GM12874 (cell line): ENCODE data around the gene RIMBP2.

Experiments
- TF ChIP-seq, protein P1 (sequence below): IDR thresholded peaks from 2 replicates; pipeline ENCODE4 v1.5.1; 2011; ENCODE audit warnings: low read depth, mild to moderate bottlenecking, control low read depth, low read length, moderate library complexity; ENCODE audit not compliant: insufficient read depth

Gene RIMBP2

DNA sequence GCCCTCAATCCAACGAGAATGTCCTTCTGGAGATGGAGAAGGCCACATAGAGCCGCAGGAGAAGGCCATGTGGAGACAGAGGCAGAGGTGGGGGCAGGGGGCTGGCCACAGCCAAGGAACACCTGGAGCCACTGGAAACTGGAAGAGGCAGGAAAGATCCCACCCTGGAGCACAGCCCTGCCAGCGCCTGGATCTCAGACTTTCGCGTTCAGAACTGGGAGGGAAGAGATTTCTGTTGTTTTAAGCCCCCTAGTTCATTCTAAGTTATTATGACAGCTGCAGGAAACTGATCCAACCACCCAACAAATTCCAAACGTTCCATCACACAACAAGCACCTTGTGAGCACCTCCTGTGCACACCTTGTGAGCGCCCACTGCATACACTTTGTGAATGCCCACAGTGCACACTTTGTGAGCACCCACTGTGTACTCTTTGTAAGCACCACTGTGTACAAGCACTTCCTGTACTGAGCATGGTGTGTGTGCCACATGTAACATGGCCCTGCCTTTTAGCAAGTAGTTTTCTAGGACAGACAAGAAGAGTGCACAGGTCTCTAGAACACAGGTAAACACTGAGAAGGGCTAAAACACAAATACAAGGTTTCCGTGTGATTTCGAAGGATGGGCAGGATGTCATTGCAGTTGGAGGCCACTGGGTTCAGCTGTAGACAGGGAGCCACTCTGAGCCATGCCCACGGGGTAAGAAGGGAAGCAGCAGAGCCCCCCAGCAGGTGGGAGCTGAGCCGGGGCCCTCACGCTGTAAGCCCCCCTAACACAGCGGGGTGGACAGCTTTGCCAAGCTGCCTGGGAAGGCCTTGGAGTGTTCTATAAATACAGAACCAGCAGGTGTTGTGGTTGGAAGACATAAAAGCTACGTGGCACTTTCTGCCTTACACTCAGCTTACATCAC is 15.4 kb downstream of the RIMBP2 start:
- TF ChIP-seq, protein P1, sequence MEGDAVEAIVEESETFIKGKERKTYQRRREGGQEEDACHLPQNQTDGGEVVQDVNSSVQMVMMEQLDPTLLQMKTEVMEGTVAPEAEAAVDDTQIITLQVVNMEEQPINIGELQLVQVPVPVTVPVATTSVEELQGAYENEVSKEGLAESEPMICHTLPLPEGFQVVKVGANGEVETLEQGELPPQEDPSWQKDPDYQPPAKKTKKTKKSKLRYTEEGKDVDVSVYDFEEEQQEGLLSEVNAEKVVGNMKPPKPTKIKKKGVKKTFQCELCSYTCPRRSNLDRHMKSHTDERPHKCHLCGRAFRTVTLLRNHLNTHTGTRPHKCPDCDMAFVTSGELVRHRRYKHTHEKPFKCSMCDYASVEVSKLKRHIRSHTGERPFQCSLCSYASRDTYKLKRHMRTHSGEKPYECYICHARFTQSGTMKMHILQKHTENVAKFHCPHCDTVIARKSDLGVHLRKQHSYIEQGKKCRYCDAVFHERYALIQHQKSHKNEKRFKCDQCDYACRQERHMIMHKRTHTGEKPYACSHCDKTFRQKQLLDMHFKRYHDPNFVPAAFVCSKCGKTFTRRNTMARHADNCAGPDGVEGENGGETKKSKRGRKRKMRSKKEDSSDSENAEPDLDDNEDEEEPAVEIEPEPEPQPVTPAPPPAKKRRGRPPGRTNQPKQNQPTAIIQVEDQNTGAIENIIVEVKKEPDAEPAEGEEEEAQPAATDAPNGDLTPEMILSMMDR, result no peak

DNA sequence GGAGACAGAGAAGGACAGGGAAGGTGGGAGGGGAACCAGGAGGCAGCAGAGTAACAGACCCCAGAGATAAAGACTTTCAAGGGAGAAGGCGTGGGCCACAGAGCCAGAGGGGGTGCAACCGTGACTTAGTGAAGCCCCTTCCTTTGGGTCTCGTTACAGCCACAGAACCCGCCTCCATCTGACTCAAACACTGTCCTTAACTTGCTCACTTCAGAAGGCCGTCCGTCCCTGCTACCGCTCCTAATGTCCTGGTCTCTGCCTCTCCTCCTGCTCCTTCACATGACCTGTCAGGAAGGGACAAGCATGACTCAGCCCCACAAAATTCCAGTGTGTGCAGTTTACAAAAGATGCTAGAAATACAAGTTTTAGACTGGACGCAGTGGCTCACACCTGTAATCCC is 18.0 kb downstream of the RIMBP2 start:
- TF ChIP-seq, protein P1, result no peak

DNA sequence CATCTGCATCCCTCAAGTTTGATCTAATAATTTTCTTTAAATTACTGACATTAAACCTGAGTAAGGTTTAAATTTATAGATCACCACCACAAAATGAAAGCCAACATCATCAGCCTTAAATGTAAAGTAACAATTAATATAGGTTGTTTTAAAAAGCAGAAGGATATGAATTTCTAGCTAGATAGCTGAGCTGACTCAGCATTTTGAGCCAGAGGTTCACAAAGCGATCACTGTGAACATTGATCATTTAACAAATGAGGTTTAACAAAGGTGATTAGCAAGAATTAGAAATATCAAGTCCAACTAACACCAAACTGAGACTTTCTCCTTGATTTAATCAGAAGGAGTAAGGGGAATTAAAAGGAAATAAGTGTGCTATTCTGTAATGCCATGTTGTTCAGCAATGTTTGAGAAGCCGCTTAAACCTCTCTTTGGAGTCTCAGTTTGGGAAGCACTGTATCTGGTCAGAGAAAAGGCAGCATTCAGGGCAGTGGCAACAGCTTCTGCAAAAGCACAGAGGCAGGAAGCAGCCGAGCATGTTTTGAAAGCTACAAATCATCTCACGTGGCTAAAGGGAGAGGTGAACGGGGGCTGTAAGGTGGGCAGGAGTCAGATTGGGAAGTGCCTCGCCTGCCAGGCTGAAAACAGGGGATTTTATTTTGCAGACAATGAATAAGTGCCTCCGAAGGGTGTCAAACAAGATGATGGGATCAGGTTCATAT is 19.6 kb downstream of the RIMBP2 start:
- TF ChIP-seq, protein P1, result no peak

DNA sequence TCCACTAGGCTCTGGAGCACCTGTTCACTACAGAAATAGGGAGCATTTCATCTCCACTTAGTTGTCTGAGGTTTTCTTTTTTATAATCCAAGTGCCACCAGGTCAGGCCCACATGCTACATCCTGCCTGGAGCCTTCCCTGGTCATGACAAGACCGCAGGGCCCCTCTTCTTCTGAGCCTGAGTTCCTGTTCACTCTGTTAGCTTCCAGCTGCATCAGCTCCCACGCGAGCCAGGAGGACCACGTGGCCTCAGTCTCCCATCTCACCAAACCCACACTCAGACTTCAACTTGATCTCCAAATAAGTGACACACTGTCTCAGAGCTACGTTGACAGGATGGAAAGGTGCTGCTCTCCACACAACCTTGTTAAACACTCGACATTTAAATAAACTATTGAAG is 21.0 kb downstream of the RIMBP2 start:
- TF ChIP-seq, protein P1, result no peak

DNA sequence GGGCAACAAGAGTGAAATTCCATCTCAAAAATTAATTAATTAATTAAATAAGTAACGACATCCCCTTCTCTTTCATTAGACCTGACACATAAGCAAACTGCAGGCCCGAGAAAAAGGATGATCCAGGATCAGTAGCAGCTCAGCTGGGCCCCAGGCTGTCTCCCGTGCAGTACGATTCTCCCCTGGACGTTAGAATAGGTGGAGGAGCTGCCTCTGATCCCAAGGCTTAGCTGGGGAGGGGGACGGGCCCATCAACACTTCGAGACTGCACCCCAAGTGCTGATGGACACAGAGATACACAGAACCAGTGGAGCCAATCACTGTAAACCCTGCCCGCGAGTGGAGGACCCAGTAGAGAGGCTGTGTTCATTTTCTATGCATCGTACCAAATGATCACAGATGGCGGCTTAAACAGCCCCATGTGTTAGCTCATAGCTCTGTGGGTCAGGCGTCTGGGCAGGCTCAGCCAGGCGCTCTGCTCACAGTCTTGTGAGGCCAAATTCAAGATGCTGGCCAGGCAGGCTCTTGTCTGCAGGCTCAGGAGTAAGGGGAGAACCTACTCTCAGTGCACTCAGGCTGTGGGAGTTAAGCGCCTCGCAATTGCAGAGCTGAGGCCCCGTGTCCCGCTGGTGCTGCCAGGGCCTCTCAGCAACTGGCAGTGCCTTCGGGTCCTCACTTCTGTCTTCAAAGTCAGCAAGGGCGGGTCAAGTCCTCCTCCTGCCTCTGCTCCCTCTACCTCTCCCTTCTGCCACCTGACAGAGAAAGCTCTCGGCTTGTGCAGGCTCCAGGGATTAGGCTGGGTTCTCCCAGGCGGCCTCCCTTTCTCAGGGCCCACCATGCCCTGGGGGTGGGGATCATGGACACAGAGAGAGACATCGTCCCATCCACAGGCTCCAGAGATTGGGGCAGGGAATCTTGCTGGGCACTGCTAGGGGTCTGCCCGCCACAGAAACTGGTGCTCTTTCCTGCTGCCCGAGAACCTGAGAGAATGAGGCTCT is 26.4 kb downstream of the RIMBP2 start:
- TF ChIP-seq, protein P1, result no peak

DNA sequence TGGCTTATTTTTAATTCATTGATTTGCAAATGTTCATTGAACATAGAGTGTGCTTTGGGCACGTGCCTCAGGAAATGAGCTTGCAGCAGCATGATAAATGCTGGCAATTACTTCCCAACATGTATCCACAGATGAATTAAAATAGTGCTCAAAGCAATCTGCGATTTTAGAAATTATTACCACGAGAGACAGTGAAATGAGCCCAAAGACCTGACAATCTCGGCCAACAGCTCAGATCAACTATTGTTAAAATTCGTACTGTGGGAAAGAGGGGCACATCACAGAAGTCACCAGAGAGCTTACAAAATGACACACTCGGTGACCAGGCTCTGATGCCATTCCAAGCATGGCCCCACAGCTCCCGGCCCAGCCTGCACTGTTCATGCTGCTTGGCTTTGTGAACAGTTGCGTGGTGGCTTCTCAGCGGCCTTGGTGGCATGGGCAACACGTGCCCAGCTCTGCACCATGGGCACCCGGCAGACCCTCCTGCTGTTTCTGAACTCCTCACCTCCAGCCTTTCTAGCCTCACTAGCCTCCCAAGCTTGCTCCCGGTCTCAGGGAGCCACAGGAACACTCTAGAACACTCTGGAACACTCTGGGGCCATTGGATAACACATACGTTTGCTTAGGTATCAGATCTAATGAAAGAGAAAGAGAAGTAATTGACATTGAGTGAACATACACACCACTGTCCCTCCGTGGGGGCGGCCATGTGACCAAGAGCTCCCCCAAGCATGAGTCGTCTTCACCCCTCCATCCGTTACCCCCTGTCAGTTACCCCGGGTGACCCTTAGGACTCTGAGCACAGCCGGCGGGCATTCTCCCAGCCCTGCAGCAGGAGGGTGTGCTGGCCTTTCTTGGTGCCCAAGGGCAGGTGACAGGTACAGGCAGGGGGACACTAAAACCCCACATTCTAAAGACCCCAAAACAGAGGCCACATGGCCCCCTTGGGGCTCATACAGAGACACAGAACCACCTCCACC is 28.0 kb downstream of the RIMBP2 start:
- TF ChIP-seq, protein P1, result no peak
